ENCODE measurements around the gene SH2D3C. TPM values are rescaled to one million over a fixed set of nuclear protein-coding genes. Genes with fewer than 3 reads are reported as not detected.

SH2D3C gene
- total RNA-seq, 4 donors from 2014 or later: 0.38 to 4.8 (median 2.8) TPM

DNA sequence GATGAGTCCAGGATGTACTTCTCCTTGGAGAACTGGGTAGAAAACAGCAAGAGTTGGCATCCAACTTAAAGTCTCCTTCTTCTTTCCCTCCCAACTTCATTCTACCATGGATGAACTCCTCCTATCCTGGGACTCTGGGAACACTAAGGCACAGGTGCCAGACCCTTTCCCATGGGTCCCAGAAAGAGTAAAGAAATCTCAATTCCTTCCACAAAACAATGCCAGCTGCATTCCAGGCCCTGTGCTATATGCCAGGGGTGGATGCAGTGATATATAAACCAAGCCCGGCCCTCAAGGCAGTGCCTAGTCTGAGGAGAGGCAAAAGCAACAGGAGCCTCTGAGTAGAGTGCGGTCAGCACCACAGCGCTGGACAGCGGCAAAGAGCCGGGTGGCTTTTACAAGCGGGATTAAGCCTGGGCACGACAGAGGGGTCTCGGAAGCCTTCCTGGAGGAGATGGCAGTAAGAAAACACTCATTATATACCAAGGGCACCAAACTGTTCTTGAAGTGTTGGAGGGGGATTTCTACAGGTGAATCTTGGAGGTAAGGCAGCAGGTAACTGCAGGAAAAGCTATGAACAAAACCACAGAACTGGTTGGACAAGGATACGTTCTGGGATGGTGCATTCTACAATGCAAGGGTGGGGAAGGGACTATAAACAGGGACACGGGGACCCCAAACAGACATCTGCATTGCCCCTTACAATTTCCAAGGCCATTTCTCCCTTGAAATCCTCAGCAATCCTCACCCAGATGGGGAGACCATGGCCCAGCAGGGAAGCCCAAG, 27.0 kb downstream of the SH2D3C start:
- TF ChIP-seq CTCF (IDR thresholded peaks at IDR 0.05) (no peak), POLR2A (IDR thresholded peaks at IDR 0.05) (no peak)
- no peak overlapping the region for H3K4me3 ChIP-seq
- H3K4me1 ChIP-seq: peaks cover 5 to 28% (median 8%) of the 10 kb centered on the region in 3 donors
- intact Hi-C loops (cut with DNase I): no loop called here
- H3K27ac ChIP-seq: no peak overlapping the region
- peaks cover 0 to 45% (median 0%) of the 10 kb centered on the region in 3 donors for H3K36me3 ChIP-seq
- WGBS, 2 donors: 26 to 29% methylated on average over 3 to 10 of the region's 10 CpGs
- no peak for DNase-seq
- H3K27me3 ChIP-seq: peaks cover 5 to 55% (median 12%) of the 10 kb centered on the region in 4 donors
- H3K9me3 ChIP-seq: no peaks in the 10 kb centered on the region

- DNase-seq: no peak
- WGBS, 2 donors: 94 to 96% methylated on average over 9 to 15 of the region's 26 CpGs
- intact Hi-C loops (cut with DNase I): no loop called here
- Histone ChIP-seq H3K4me1 (peaks cover 0 to 12% (median 0%) of the 10 kb centered on the region in 3 donors), H3K36me3 (peaks cover 0 to 55% (median 0%) of the 10 kb centered on the region in 3 donors), H3K4me3 (no peak overlapping the region), H3K9me3 (no peaks in the 10 kb centered on the region), H3K27ac (no peak overlapping the region), H3K27me3 (peaks cover 2 to 33% (median 7%) of the 10 kb centered on the region in 4 donors)
- TF ChIP-seq CTCF (IDR thresholded peaks at IDR 0.05) (no peak), POLR2A (IDR thresholded peaks at IDR 0.05) (no peak)
Measured at GRCh38 chr9:127749090-127749787, 29.2 kb downstream of the SH2D3C start.

DNA sequence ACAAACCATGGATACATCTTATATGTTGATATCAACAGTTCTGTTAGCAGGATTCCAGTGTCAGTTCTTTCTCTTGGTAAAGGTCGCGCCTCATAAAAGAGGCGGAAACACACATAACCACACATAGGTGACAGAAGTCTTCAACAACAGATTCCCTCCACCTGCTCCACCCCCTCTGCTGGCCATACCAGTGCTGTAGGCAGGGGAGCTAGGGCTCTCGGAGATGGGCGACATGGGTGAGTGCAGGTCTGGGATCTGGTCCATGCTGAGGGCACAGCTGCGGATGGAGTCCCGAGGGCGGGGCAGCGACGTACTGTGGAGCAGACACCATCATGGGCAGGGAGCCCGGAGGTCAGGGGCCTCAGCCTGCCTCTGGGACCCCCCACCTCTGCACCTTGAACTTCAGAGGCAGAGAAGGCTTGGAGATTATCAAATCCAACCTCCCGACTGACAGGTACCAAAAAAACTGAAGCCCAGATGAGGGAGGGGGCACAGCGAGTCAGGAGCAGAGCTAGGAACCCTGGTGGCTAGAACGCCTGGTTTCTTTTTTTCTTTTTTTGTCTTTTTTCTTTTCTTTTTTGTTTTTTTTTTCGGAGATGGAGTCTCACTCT, 31.4 kb downstream of the SH2D3C start:
- Histone ChIP-seq H3K36me3 (peaks cover 0 to 65% (median 0%) of the 10 kb centered on the region in 3 donors), H3K4me1 (peaks cover 0 to 21% (median 6%) of the 10 kb centered on the region in 3 donors), H3K27ac (no peak overlapping the region), H3K9me3 (no peaks in the 10 kb centered on the region), H3K27me3 (peaks cover 0 to 19% (median 0%) of the 10 kb centered on the region in 4 donors), H3K4me3 (no peak overlapping the region)
- 74 to 78% methylated on average over 11 to 15 of the region's 15 CpGs for WGBS, 2 donors
- no peak for TF ChIP-seq POLR2A (IDR thresholded peaks at IDR 0.05)
- intact Hi-C loops (cut with DNase I): no loop called here
- DNase-seq: no peak

- peaks cover 0 to 58% (median 0%) of the 10 kb centered on the region in 3 donors for H3K36me3 ChIP-seq
- WGBS, 2 donors: 90 to 91% methylated on average over 7 to 10 of the region's 19 CpGs
- TF ChIP-seq POLR2A (IDR thresholded peaks at IDR 0.05) (no peak), CTCF (IDR thresholded peaks at IDR 0.05) (no peak)
- H3K27ac ChIP-seq: no peak overlapping the region
- intact Hi-C loops (cut with DNase I): no loop called here
- DNase-seq: no peak
- H3K9me3 ChIP-seq: no peaks in the 10 kb centered on the region
- H3K4me3 ChIP-seq: no peak overlapping the region
- H3K4me1 ChIP-seq: peaks cover 9 to 38% (median 20%) of the 10 kb centered on the region in 3 donors
- H3K27me3 ChIP-seq: peaks cover 0 to 8% (median 0%) of the 10 kb centered on the region in 4 donors
Measured at GRCh38 chr9:127744398-127745110, 33.9 kb downstream of the SH2D3C start.

GRCh38 chr9:127742435-127743088, 35.9 kb downstream of the SH2D3C start:
- Histone ChIP-seq H3K27ac (peak overlapping the region in 3 of 4 donors; percentile 46 to 89 (median 84)), H3K27me3 (peaks cover 0 to 8% (median 0%) of the 10 kb centered on the region in 4 donors), H3K9me3 (no peaks in the 10 kb centered on the region), H3K36me3 (peaks cover 0 to 49% (median 0%) of the 10 kb centered on the region in 3 donors), H3K4me1 (peaks cover 9 to 40% (median 21%) of the 10 kb centered on the region in 3 donors), H3K4me3 (peak overlapping the region in 2 of 4 donors; percentile 5 to 40)
- no peak for TF ChIP-seq CTCF (IDR thresholded peaks at IDR 0.05)
- no peak for TF ChIP-seq POLR2A (IDR thresholded peaks at IDR 0.05)
- no peak for DNase-seq
- WGBS, 2 donors: 39 to 100% methylated on average over 1 to 17 of the region's 33 CpGs
- intact Hi-C loops (cut with DNase I): no loop called here
